ENCODE data around the gene CHRNA7.
"Not testable (repeated sequence)": the region's sequence is repeated elsewhere in the genome, so short reads cannot be mapped to it uniquely, and the experiment has no call there.

CHRNA7 gene

GRCh38 chr15:32119694-32120330 lies 89.5 kb downstream of the CHRNA7 start:
- in situ Hi-C loops (cut with MboI; ENCODE audit: low sequenced_read_pairs), result no loop called here

- in situ Hi-C loops (cut with MboI; ENCODE audit: low sequenced_read_pairs), result no loop called here
These were observed 90.5 kb downstream of the CHRNA7 start for GRCh38 chr15:32120577-32121383.

- in situ Hi-C loops (cut with MboI; ENCODE audit: low sequenced_read_pairs), result no loop called here
These were observed 91.0 kb downstream of the CHRNA7 start for GRCh38 chr15:32121384-32121695.

GRCh38 chr15:32122013-32122412 lies 91.7 kb downstream of the CHRNA7 start:
- in situ Hi-C loops (cut with MboI; ENCODE audit: low sequenced_read_pairs), result no loop called here

- in situ Hi-C loops (cut with MboI; ENCODE audit: low sequenced_read_pairs), result no loop called here
These were observed 93.2 kb downstream of the CHRNA7 start for GRCh38 chr15:32123473-32123872.

- in situ Hi-C loops (cut with MboI; ENCODE audit: low sequenced_read_pairs), result no loop called here
These were observed 94.4 kb downstream of the CHRNA7 start for GRCh38 chr15:32124726-32125125.

- in situ Hi-C loops (cut with MboI; ENCODE audit: low sequenced_read_pairs), result no loop called here
These were observed 95.3 kb downstream of the CHRNA7 start for GRCh38 chr15:32125595-32125994.

GRCh38 chr15:32129815-32130214 lies 99.5 kb downstream of the CHRNA7 start:
- in situ Hi-C loops (cut with MboI; ENCODE audit: low sequenced_read_pairs), result no loop called here

- in situ Hi-C loops (cut with MboI; ENCODE audit: low sequenced_read_pairs), result no loop called here
These were observed 100.5 kb downstream of the CHRNA7 start for GRCh38 chr15:32130823-32131222.

- in situ Hi-C loops (cut with MboI; ENCODE audit: low sequenced_read_pairs), result no loop called here
These were observed 101.5 kb downstream of the CHRNA7 start for GRCh38 chr15:32131803-32132202.

GRCh38 chr15:32132859-32133258 lies 102.5 kb downstream of the CHRNA7 start:
- in situ Hi-C loops (cut with MboI; ENCODE audit: low sequenced_read_pairs), result no loop called here

GRCh38 chr15:32134842-32135241 lies 104.5 kb downstream of the CHRNA7 start:
- in situ Hi-C loops (cut with MboI; ENCODE audit: low sequenced_read_pairs), result no loop called here

GRCh38 chr15:32135335-32135734 lies 105.0 kb downstream of the CHRNA7 start:
- in situ Hi-C loops (cut with MboI; ENCODE audit: low sequenced_read_pairs), result no loop called here

- in situ Hi-C loops (cut with MboI; ENCODE audit: low sequenced_read_pairs), result not testable (repeated sequence)
These were observed 115.2 kb downstream of the CHRNA7 start for GRCh38 chr15:32145512-32145911.

- in situ Hi-C loops (cut with MboI; ENCODE audit: low sequenced_read_pairs), result no loop called here
These were observed 118.7 kb downstream of the CHRNA7 start for GRCh38 chr15:32148833-32149555.

- in situ Hi-C loops (cut with MboI; ENCODE audit: low sequenced_read_pairs), result no loop called here
These were observed 122.3 kb downstream of the CHRNA7 start for GRCh38 chr15:32152574-32152973.

- in situ Hi-C loops (cut with MboI; ENCODE audit: low sequenced_read_pairs), result not testable (repeated sequence)
These were observed 123.7 kb downstream of the CHRNA7 start for GRCh38 chr15:32153868-32154623.

- in situ Hi-C loops (cut with MboI; ENCODE audit: low sequenced_read_pairs), result not testable (repeated sequence)
These were observed 131.8 kb downstream of the CHRNA7 start for GRCh38 chr15:32162143-32162542.

- in situ Hi-C loops (cut with MboI; ENCODE audit: low sequenced_read_pairs), result not testable (repeated sequence)
These were observed 133.8 kb downstream of the CHRNA7 start for GRCh38 chr15:32164065-32164464.

- in situ Hi-C loops (cut with MboI; ENCODE audit: low sequenced_read_pairs), result not testable (repeated sequence)
These were observed 134.4 kb downstream of the CHRNA7 start for GRCh38 chr15:32164747-32165146.

GRCh38 chr15:32165775-32166174 lies 135.5 kb downstream of the CHRNA7 start:
- in situ Hi-C loops (cut with MboI; ENCODE audit: low sequenced_read_pairs), result not testable (repeated sequence)
